NCI-H345 treated with DMSO at 0.1 percent for 48 hours (cell line): ENCODE data around the gene PLPPR3.
A peak's percentile ranks its signal among the peaks of the same experiment; 100 is the strongest.

ENCODE experiments used
- DNase-seq: peaks from one replicate; lab custom pipeline; 2025; ENCODE audit not compliant: unreplicated experiment; lab: John Stamatoyannopoulos, UW

The PLPPR3 gene

DNA sequence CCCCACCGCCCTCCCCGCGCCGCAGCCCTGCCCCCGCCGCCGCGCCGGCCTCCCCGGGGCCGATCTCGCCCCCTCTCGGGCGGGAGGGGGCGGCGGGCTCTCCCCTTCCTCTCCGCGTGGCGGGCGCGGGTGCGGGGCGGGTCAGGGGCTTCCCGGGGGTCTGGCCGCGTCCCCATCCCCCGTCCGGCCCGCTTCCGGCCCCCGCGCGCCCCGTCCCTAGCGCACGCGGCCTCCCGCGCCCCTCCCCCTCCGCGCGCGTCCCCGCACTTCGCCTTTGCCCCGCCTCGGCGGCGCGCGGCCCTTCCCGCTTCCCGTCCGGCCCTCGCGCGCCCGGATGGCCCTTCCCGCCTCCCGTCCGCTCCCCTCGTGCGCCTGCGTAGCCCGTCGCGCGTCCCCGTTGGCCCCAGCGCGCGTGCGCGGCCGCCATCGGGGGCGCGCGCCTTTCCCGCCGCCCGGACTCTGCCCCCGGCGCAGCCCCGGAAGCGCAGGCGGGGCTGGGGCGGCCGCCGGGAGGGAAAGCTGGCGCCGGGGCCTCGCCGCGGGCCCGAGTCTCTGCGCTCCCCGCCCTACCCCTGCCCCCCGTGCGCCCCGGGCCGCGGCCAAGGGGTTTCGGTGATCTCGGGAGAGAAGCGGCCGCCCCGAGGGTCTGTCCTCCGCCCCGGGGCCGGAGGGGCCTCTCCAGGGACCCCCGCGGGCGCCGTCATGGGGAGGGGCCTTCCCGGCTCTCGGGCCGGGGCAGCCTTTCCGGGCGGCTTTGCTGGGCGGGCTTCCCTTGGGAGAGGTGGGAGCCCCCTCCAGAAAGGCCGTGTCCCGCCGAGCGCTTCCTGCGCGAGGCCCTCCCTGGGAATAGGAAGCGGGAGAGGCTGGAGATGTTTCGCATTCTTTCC, 24.0 kb downstream of the PLPPR3 start:
- DNase-seq = peak; percentile 72

- DNase-seq = peak; percentile 99
These were observed 24.8 kb downstream of the PLPPR3 start, which contains the start of gene PTBP1 for GRCh38 chr19:796692-797527. Gene PTBP1, plus strand, starts transcription at chr19:797452. Its CDS starts 46 bp downstream, at chr19:797498.

DNA sequence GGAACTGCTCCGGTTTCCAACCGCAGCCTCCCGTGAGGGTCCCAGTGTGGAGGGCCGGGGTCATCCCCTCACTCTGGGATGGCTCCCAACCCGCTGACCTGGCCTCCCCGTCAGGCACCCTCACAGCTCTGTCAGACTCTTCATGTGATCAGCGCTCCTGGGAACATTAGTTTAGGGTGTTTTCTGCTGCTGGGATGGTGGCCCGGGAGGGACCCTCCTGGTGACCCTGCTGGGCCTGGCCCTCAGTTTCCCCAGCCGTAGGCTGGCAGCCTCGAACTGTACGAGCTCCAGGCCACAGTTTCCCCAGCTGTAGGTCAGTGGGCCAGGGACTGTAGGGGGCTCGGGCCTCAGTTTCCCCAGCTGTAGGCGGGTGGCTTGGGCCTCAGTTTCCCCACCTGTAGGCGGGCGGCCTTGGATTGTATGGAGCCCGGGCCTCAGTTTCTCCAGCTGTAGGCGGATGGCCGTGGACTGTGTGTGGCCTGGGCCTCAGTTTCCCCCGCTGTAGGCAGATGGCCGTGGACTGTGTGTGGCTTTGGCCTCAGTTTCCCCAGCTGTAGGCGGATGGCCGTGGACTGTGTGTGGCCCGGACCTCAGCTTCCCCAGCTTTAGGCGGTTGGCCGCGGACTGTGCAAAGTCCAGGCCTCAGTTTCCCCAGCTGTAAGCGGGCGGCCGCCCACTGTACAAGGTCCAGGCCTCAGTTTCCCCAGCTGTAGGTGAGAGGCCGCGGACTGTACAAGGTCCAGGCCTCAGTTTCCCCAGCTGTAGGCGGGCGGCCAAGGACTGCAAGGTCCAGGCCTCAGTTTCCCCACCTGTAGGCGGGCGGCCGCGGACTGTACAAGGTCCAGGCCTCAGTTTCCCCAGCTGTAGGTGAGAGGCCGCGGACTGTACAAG, 25.8 kb downstream of the PLPPR3 start:
- DNase-seq = no peak

GRCh38 chr19:795073-795611, 26.6 kb downstream of the PLPPR3 start:
- no peak for DNase-seq

- DNase-seq = no peak
These were observed 27.9 kb downstream of the PLPPR3 start for GRCh38 chr19:793806-794205.

GRCh38 chr19:792306-792885, 29.4 kb downstream of the PLPPR3 start:
- DNase-seq = no peak

DNA sequence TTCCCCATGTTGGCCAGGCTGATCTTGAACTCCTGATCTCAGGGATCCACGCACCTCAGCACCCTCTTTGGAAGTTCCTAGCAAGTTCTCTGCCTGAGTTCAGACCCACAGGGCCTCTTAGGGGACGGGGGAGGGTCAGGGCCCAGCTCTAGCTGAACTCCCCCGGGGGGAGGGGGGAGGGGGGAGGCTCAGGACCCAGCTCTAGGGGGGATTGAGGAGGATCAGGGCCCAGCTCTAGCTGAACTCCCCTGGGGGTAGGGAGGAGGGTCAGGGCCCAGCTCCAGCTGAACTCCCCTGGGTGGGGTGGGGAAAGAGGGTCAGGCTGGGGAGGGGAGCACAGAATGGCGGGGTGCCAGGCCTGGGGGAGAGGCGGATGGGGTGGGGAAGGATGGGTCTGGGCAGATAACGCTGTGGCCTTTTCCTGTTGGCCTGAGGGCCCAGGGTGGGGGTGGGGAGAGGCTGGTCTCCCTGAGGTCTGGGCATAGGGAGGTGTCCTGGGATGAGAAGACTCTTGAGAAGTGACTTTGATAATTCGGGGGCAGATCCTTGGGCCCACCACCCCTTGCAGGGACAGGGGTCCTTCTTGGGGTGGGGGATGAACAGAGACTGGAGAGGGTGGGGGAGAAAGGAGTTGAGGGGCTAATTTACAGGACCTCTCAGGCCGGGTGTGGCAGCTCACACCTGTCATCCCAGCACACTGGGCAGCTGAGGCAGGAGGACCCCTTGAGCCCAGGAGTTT, 30.0 kb downstream of the PLPPR3 start:
- DNase-seq = no peak

- no peak for DNase-seq
These were observed 30.7 kb downstream of the PLPPR3 start for GRCh38 chr19:791007-791566.

GRCh38 chr19:789701-790060, 32.1 kb downstream of the PLPPR3 start:
- DNase-seq = no peak

DNA sequence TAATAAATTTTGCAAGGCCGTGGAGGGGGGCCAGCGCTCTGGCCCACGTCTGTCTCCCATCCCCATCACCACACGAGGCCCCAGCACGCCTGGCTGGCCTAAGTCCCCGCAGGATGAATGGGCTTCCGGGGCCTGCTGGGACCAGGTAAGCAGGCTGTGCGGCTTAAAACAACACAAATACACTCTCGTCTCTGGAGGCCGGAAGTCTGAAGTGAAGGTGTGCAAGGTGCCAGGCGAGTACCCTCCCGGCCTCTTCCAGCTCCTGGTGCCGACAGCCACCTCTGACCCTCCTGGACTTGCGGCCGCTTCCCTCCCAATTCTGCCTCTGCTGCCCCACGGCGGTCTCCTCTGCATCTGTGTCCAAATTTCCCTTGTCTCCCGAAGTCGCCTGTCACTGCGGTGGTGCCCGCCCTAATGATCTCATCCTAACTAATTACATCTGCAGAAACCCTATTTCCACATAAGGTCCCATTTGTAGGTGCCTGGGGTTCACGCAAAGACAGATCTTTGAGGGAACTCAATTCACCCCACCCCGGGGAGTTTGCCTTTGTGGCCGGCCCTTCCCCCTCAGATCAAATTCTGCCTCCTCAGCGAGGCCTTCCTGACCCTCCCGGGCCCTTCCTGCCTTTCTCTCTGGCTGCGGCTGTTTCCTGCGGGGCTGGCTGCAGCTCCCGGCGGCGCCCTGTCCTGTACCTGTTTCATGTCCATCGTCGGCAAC, 32.6 kb downstream of the PLPPR3 start:
- no peak for DNase-seq

DNA sequence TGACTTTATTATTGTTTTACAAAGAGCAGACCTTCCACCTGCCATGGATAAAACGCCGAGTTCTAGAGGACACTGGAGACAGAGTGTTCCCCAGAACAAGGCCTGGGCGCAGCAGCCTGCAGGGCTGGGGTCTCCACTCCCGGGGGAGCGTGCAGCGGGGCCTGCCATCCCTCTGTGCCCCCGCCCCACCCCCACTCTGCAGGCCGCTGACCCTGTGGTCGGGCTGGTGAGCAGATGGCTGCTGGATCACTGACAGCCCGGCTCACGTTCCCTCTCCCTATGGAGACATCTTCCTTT, 33.1 kb downstream of the PLPPR3 start:
- DNase-seq = no peak

DNA sequence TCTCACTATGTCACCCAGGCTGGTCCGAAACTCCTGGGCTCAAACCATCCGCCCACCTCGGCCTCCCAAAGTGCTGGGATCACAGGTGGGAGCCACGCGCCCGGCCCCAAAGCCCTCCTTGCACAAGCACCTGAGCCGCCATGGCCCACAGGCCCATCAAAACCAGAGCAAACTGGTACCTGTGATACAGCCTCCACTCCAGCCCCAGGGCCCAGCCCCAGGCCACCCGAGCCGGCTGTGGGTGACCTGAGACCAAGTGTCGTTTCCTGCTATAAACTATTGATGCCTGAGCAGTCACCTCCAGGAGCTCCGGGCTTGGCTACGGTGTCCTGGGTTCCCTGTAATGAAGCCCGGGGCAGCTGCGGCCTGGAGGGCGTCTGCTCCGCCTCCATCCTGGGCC, 34.2 kb downstream of the PLPPR3 start:
- DNase-seq = no peak

DNA sequence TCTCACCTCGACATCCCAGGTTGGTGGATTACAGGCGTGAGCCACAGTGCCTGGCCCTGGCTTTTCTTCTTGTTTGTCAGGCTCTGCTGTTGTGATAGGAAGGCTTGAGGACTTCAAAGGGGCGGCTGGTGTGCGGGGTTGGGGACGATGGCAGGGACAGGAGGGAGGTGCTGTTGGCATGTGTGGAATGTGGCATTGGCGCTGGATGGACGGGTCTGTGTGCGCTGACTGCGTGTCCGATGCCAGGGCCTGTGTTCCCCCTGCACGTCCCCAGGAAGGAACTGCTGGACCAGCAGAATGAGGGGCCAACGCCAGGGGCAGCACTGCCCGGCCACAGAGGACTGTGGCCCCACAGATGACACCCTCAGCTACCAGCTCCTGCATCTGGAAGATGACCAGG, 37.2 kb downstream of the PLPPR3 start:
- DNase-seq = no peak

- no peak for DNase-seq
These were observed 38.7 kb downstream of the PLPPR3 start for GRCh38 chr19:782878-783668.

- DNase-seq = no peak
These were observed 39.4 kb downstream of the PLPPR3 start for GRCh38 chr19:782185-782877.

- DNase-seq = no peak
These were observed 40.0 kb downstream of the PLPPR3 start for GRCh38 chr19:781800-782184.

GRCh38 chr19:780935-781334, 40.8 kb downstream of the PLPPR3 start:
- no peak for DNase-seq
